ENCODE results near the gene ABHD15.
"Not testable (repeated sequence)": the region's sequence is repeated elsewhere in the genome, so short reads cannot be mapped to it uniquely, and the experiment has no call there.

ABHD15 gene

GRCh38 chr17:29561554-29562517 is 5.0 kb downstream of the ABHD15 start:
- Histone ChIP-seq H3K27me3 (ENCODE audit: insufficient read depth, low read length, poor library complexity) (peaks cover 6% of the 10 kb centered on the region), H3K18ac (ENCODE audit: low read length) (no peak overlapping the region)
- no peak for DNase-seq

GRCh38 chr17:29560316-29560715 is 6.5 kb downstream of the ABHD15 start:
- H3K4ac ChIP-seq (ENCODE audit: low read depth, low read length) = no peak overlapping the region
- H2BK15ac ChIP-seq (replicated peaks; ENCODE audit: low read depth) = no peak overlapping the region
- no peak overlapping the region for H3K4me3 ChIP-seq (ENCODE audit: low read length)
- H3K56ac ChIP-seq (ENCODE audit: low read length) = no peak overlapping the region
- H3K9ac ChIP-seq (ENCODE audit: low read length) = no peak overlapping the region
- H3K79me2 ChIP-seq (ENCODE audit: control insufficient read depth, insufficient read depth, low read length) = no peaks in the 10 kb centered on the region
- no peak overlapping the region for H3K23ac ChIP-seq (ENCODE audit: low read length)
- no peak overlapping the region for H4K8ac ChIP-seq (ENCODE audit: low read depth, low read length)
- no peak for DNase-seq
- no peaks in the 10 kb centered on the region for H3K27me3 ChIP-seq (ENCODE audit: insufficient read depth, low read length, poor library complexity)
- no peak overlapping the region for H2BK5ac ChIP-seq (ENCODE audit: low read length)
- no peaks in the 10 kb centered on the region for H3K79me1 ChIP-seq (ENCODE audit: low read length)
- no peak overlapping the region for H2AK5ac ChIP-seq (ENCODE audit: low read length)
- H3K18ac ChIP-seq (ENCODE audit: low read length) = no peak overlapping the region
- no peaks in the 10 kb centered on the region for H3K4me1 ChIP-seq (ENCODE audit: control insufficient read depth, low read depth, low read length)
- no peak overlapping the region for H3K27ac ChIP-seq (ENCODE audit: low read depth, low read length)
- H3K36me3 ChIP-seq (ENCODE audit: control insufficient read depth, insufficient read depth, low read length) = no peaks in the 10 kb centered on the region
- H4K5ac ChIP-seq (ENCODE audit: low read length) = no peak overlapping the region
- no peak overlapping the region for H2BK120ac ChIP-seq (ENCODE audit: low read depth, low read length)
- WGBS (ENCODE audit: extremely low coverage, insufficient coverage, low lambda C conversion rate) = no CpG with 5 or more reads among the region's 6 CpGs
- H3K4me2 ChIP-seq (ENCODE audit: low read length) = no peak overlapping the region

More at GRCh38 chr17:29561554-29562517, 5.0 kb downstream of the ABHD15 start:
- H3K4me3 ChIP-seq (ENCODE audit: low read length) = no peak overlapping the region
- no peaks in the 10 kb centered on the region for H3K36me3 ChIP-seq (ENCODE audit: control insufficient read depth, insufficient read depth, low read length)
- H3K27ac ChIP-seq (ENCODE audit: low read depth, low read length) = no peak overlapping the region
- no peak overlapping the region for H2BK120ac ChIP-seq (ENCODE audit: low read depth, low read length)
- no peak overlapping the region for H3K56ac ChIP-seq (ENCODE audit: low read length)
- no CpG with 5 or more reads among the region's 17 CpGs for WGBS (ENCODE audit: extremely low coverage, insufficient coverage, low lambda C conversion rate)
- H4K5ac ChIP-seq (ENCODE audit: low read length) = no peak overlapping the region
- no peak overlapping the region for H3K9ac ChIP-seq (ENCODE audit: low read length)
- H2BK15ac ChIP-seq (replicated peaks; ENCODE audit: low read depth) = no peak overlapping the region
- no peak overlapping the region for H2BK5ac ChIP-seq (ENCODE audit: low read length)
- H3K4me2 ChIP-seq (ENCODE audit: low read length) = no peak overlapping the region
- H3K23ac ChIP-seq (ENCODE audit: low read length) = no peak overlapping the region
- H4K8ac ChIP-seq (ENCODE audit: low read depth, low read length) = no peak overlapping the region
- H3K79me2 ChIP-seq (ENCODE audit: control insufficient read depth, insufficient read depth, low read length) = no peaks in the 10 kb centered on the region
- H2AK5ac ChIP-seq (ENCODE audit: low read length) = no peak overlapping the region
- H3K4ac ChIP-seq (ENCODE audit: low read depth, low read length) = no peak overlapping the region
- no peaks in the 10 kb centered on the region for H3K4me1 ChIP-seq (ENCODE audit: control insufficient read depth, low read depth, low read length)
- H3K79me1 ChIP-seq (ENCODE audit: low read length) = no peaks in the 10 kb centered on the region

GRCh38 chr17:29559640-29560039 is 7.2 kb downstream of the ABHD15 start:
- Histone ChIP-seq H3K4me1 (ENCODE audit: control insufficient read depth, low read depth, low read length) (no peaks in the 10 kb centered on the region), H3K56ac (ENCODE audit: low read length) (no peak overlapping the region), H3K4me2 (ENCODE audit: low read length) (no peak overlapping the region), H2BK120ac (ENCODE audit: low read depth, low read length) (no peak overlapping the region), H3K4me3 (ENCODE audit: low read length) (no peak overlapping the region), H4K5ac (ENCODE audit: low read length) (no peak overlapping the region), H2BK15ac (replicated peaks; ENCODE audit: low read depth) (no peak overlapping the region), H3K18ac (ENCODE audit: low read length) (no peak overlapping the region), H3K36me3 (ENCODE audit: control insufficient read depth, insufficient read depth, low read length) (no peaks in the 10 kb centered on the region), H2BK5ac (ENCODE audit: low read length) (no peak overlapping the region), H3K79me1 (ENCODE audit: low read length) (no peaks in the 10 kb centered on the region), H3K23ac (ENCODE audit: low read length) (no peak overlapping the region), H2AK5ac (ENCODE audit: low read length) (no peak overlapping the region), H3K4ac (ENCODE audit: low read depth, low read length) (no peak overlapping the region), H3K27me3 (ENCODE audit: insufficient read depth, low read length, poor library complexity) (no peaks in the 10 kb centered on the region), H4K8ac (ENCODE audit: low read depth, low read length) (no peak overlapping the region), H3K27ac (ENCODE audit: low read depth, low read length) (no peak overlapping the region), H3K79me2 (ENCODE audit: control insufficient read depth, insufficient read depth, low read length) (no peaks in the 10 kb centered on the region), H3K9ac (ENCODE audit: low read length) (no peak overlapping the region)
- WGBS (ENCODE audit: extremely low coverage, insufficient coverage, low lambda C conversion rate) = no CpG with 5 or more reads among the region's 2 CpGs
- DNase-seq = no peak

GRCh38 chr17:29558139-29558538 is 8.7 kb downstream of the ABHD15 start:
- not testable (repeated sequence) for H2AK5ac ChIP-seq (ENCODE audit: low read length); H3K23ac ChIP-seq (ENCODE audit: low read length); H3K36me3 ChIP-seq (ENCODE audit: control insufficient read depth, insufficient read depth, low read length); H3K4ac ChIP-seq (ENCODE audit: low read depth, low read length); H3K18ac ChIP-seq (ENCODE audit: low read length); H3K56ac ChIP-seq (ENCODE audit: low read length); H4K8ac ChIP-seq (ENCODE audit: low read depth, low read length); H3K27ac ChIP-seq (ENCODE audit: low read depth, low read length); H2BK120ac ChIP-seq (ENCODE audit: low read depth, low read length); H3K79me2 ChIP-seq (ENCODE audit: control insufficient read depth, insufficient read depth, low read length); H3K27me3 ChIP-seq (ENCODE audit: insufficient read depth, low read length, poor library complexity); H3K9ac ChIP-seq (ENCODE audit: low read length); H3K79me1 ChIP-seq (ENCODE audit: low read length); H2BK15ac ChIP-seq (replicated peaks; ENCODE audit: low read depth); DNase-seq; H2BK5ac ChIP-seq (ENCODE audit: low read length); H3K4me3 ChIP-seq (ENCODE audit: low read length); H3K4me2 ChIP-seq (ENCODE audit: low read length); H3K4me1 ChIP-seq (ENCODE audit: control insufficient read depth, low read depth, low read length); H4K5ac ChIP-seq (ENCODE audit: low read length)
- WGBS (ENCODE audit: extremely low coverage, insufficient coverage, low lambda C conversion rate) = no CpG with 5 or more reads among the region's 5 CpGs

- Histone ChIP-seq H3K79me2 (ENCODE audit: control insufficient read depth, insufficient read depth, low read length) (no peaks in the 10 kb centered on the region), H3K56ac (ENCODE audit: low read length) (no peak overlapping the region), H3K4me3 (ENCODE audit: low read length) (no peak overlapping the region), H2BK120ac (ENCODE audit: low read depth, low read length) (no peak overlapping the region), H3K4me2 (ENCODE audit: low read length) (no peak overlapping the region), H2BK5ac (ENCODE audit: low read length) (no peak overlapping the region), H2AK5ac (ENCODE audit: low read length) (no peak overlapping the region), H4K8ac (ENCODE audit: low read depth, low read length) (no peak overlapping the region), H4K5ac (ENCODE audit: low read length) (no peak overlapping the region), H3K79me1 (ENCODE audit: low read length) (no peaks in the 10 kb centered on the region), H3K23ac (ENCODE audit: low read length) (no peak overlapping the region), H2BK15ac (replicated peaks; ENCODE audit: low read depth) (no peak overlapping the region), H3K27ac (ENCODE audit: low read depth, low read length) (no peak overlapping the region), H3K4ac (ENCODE audit: low read depth, low read length) (no peak overlapping the region), H3K36me3 (ENCODE audit: control insufficient read depth, insufficient read depth, low read length) (no peaks in the 10 kb centered on the region), H3K4me1 (ENCODE audit: control insufficient read depth, low read depth, low read length) (no peaks in the 10 kb centered on the region), H3K9ac (ENCODE audit: low read length) (no peak overlapping the region), H3K27me3 (ENCODE audit: insufficient read depth, low read length, poor library complexity) (no peaks in the 10 kb centered on the region), H3K18ac (ENCODE audit: low read length) (no peak overlapping the region)
- DNase-seq = no peak
Observed at GRCh38 chr17:29557739-29558116, 9.1 kb downstream of the ABHD15 start.
